GM19324 (cell line): ENCODE measurements around the gene GOLGA8R.
"Not testable (repeated sequence)": the region's sequence is repeated elsewhere in the genome, so short reads cannot be mapped to it uniquely, and the experiment has no call there.

Source experiments
- ATAC-seq: cut with Tn5 transposase; IDR thresholded peaks from one replicate; pipeline ENCODE4 v1.9.1; 2021; ENCODE audit warnings: mild to moderate bottlenecking, moderate library complexity; ENCODE audit not compliant: unreplicated experiment, low FRiP score

Gene GOLGA8R, protein sequence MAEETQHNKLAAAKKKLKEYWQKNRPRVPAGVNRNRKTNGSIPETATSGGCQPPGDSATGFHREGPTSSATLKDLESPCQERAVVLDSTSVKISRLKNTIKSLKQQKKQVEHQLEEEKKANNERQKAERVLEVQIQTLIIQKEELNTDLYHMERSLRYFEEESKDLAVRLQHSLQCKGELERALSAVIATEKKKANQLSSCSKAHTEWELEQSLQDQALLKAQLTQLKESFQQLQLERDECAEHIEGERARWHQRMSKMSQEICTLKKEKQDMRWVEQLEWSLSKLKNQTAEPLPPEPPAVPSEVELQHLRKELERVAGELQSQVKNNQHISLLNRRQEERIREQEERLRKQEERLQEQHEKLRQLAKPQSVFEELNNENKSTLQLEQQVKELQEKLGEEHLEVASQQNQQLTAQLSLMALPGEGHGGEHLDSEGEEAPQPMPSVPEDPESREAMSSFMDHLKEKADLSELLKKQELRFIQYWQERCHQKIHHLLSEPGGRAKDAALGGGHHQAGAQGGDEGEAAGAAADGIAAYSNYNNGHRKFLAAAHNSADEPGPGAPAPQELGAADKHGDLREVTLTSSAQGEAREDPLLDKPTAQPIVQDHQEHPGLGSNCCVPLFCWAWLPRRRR

DNA sequence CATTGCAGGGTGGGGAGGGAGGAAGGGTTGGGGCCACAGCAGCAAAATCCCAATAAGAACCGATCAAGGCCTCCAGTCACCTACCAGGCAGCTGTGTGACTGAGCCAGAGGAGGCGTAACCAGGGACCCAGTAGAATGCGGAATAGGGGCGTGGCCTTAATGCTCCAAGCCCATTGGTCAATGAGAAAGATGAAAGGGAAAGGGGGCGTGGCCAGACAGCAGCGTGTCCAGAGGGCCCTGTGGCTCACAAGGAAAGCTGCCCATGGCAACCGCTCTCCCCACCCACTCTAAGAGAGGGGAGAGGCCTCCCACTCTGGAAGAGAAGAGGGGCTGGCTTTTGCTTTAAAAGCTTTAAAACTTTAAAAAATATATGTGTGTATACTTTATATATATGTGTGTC, at the start of gene GOLGA8R:
Gene GOLGA8R (minus strand): TSS at position 101 of the 400 bp plus-strand sequence. CDS start 98 bp downstream, at position 3.
- ATAC-seq, result not testable (repeated sequence)

- ATAC-seq, result not testable (repeated sequence)
Observed at GRCh38 chr15:30463849-30464248, 49.8 kb upstream of the GOLGA8R start.

DNA sequence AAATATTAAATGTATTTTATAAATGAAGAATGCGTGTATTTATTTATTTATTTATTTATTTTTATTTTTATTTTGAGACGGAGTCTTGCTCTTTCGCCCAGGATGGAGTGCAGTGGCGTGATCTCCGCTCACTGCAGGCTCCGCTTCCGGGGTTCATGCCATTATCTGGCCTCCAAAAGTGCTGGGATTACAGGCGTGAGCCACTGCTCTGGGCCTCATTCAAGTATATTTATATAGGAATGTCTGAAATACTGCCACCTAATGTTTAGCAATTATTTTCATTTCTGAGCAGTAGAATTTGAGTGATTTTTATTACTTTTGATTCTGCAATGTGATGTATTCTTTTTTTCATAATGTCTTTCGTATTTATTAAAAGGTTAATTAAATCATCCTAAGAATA, 48.1 kb upstream of the GOLGA8R start:
- ATAC-seq, result not testable (repeated sequence)

DNA sequence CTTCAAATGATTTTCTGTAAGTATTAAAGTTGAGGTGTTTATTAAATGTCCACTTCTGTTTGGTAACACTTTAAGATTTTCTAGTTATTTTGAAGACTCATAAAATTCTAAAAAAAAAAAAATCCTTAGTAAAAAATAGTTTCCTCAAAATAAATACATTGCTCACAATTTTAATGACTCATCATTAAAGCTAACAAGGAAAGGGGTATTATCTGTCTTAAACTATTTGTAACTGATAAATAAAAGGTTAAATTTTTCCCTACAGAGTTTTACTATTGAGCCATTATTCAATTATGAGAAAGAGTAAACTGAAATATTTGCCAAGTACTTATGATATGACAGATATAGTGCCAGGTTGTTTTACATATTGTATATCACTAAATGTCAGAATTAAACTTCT, 38.6 kb upstream of the GOLGA8R start:
- ATAC-seq, result not testable (repeated sequence)

GRCh38 chr15:30438348-30438747, 24.3 kb upstream of the GOLGA8R start:
- ATAC-seq, result not testable (repeated sequence)

GRCh38 chr15:30435878-30436277, 21.8 kb upstream of the GOLGA8R start:
- not testable (repeated sequence) for ATAC-seq

DNA sequence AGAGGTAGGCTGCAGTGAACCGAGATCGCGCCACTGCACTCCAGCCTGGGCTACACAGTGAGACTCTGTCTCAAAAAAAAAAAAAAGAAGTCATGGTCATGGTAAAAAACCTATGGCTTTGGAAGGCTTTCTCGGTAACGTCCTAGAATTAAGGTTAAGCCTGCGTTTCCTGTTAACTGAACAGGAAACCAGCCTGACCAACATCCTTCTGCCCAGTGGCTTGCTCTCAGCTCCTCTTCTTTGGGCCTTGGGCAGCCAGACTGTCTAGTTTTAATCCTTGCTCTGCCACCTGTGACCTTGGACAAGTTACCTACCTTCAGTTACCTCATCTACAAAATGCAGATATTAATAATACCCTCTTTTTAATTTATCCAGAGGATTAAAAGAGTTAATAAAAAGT, 6.7 kb upstream of the GOLGA8R start:
- ATAC-seq, result not testable (repeated sequence)

- not testable (repeated sequence) for ATAC-seq
Observed at GRCh38 chr15:30407636-30408035, 6.4 kb downstream of the GOLGA8R start.

DNA sequence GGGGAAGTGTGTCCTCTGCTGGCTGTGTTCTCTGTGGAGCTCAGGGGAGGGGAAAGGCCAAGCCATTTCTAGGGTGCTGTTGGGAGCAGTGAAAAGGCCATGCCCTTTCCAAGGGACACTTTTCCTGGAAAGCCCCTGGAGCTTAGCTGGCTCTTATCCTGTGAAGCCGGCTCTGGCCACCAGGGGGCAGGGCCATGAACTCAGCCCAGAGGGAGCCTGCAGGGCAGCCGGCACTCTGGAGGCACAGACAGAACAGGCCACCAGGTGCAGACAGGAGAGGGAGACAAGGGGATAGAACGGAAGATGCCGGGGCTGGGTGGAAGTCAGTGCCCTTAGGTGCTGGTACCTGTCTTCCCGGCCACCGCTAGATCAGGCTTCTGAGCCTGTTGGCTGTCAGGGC, 15.1 kb downstream of the GOLGA8R start:
- not testable (repeated sequence) for ATAC-seq

GRCh38 chr15:30393664-30393991, 20.4 kb downstream of the GOLGA8R start:
- ATAC-seq, result not testable (repeated sequence)

DNA sequence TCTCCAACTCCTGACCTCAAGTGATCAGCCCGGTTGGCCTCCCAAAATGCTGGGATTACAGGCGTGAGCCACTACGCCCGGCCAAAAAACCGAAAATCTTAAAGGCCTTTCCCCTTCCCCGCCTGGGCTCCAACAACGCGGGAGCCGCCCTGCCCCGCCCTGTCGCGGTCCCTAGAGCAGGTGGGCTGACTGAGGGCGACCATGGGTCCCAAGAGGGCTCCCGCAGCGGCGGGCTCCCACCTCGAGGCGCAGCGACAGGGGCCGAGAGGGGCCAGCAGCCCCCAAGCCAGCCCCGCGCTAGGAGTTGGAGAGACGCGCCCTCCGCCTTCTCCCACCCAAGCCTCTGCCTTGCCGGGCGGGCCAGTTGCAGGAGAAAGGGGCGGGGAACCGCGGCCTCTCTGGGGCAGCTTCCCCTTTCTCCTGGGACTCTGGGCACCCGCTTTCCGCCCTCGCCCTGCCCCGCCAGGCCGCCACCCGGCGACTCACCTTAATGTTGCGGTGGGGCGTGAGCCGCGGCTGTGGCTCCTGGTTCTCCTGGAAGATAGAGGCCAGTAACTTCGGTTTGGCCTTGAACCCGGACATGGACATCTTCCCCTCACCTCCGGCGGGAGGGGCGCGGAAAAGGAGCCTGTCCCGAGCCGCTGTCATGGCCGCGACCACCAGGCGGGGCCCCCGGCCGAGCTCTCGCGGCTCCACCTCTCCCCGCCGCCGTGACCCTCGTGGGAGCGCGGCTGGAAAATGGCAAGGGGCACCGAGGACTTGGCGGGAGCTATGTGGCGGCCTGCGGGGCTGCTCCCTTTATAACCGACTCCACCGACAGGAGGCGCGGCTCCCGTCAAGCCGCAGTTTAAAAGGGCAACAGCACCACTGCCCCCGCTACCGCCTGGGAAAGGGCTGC, 21.0 kb downstream of the GOLGA8R start, which contains the start of gene CHRFAM7A:
Gene CHRFAM7A (minus strand): TSS at position 775 of the 898 bp plus-strand sequence. CDS start 10,189 bp downstream, outside the sequence.
- ATAC-seq, result not testable (repeated sequence)

DNA sequence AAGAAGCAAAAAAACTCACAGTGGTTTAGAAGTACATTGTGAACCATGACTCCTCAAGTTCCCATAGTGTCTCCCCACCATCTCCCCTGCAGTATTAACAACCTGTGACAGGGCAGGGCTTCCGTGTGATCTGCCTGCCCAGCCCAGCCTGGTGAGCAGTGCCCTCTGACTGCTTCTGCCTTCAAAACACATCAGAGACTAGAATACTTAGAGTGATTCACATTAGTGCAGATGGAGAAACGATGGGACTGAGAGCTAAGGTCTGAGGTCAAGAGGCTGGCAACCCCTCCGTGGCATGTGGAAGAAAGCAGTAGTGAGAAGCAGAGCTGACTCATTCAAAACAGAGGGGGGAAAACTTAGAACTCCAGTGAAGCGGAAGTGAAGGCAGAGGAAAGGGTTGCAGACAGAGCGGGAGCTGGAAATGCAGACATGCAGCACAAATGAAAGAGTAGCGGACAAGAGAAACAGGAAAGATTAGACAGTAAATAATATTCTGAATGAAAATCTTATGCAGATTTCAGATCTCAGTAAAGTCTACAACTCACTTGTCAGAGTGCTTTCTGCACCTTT, 27.7 kb downstream of the GOLGA8R start:
- not testable (repeated sequence) for ATAC-seq

- not testable (repeated sequence) for ATAC-seq
Observed at GRCh38 chr15:30377082-30377413, 37.0 kb downstream of the GOLGA8R start.

- ATAC-seq, result not testable (repeated sequence)
Observed at GRCh38 chr15:30376375-30377081, 37.5 kb downstream of the GOLGA8R start.

DNA sequence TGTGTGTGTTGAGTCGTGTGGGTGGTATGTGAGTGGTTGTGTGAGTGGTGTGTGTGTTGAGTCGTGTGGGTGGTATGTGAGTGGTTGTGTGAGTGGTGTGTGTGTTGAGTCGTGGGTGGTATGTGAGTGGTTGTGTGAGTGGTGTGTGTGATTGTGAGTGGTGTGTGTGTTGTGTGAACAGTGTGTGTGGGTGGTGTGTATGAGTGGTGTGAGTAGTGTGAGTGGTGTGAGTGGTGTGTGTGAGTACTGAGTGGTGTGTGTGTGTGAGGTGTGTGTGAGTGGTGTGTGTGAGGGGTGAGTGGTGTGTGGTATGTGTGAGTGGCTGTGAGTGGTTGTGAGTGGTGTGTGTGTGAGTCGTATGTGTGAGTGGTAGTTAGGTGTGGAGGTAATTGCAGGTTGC, 38.2 kb downstream of the GOLGA8R start:
- not testable (repeated sequence) for ATAC-seq

GRCh38 chr15:30374862-30375261, 39.2 kb downstream of the GOLGA8R start:
- ATAC-seq, result not testable (repeated sequence)

DNA sequence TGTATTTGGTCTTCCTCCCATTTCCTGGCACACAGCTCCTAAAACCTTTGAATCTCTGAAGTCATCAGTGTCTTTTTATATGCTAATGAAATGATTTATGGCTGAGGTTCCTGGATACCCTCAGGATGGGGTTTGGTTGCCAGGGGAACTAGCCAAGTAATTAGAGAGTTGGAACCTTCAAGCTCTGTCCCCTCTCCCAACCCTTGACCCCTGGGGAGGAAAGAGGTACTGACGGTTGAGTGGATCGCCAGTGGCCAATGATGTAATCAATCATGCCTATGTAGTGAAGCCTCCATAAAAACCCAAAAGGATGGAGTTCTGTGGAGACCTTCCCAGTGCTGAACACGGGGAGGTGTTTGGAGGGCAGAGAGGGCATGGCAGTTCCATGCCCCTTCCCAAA, 45.8 kb downstream of the GOLGA8R start:
- ATAC-seq, result not testable (repeated sequence)

DNA sequence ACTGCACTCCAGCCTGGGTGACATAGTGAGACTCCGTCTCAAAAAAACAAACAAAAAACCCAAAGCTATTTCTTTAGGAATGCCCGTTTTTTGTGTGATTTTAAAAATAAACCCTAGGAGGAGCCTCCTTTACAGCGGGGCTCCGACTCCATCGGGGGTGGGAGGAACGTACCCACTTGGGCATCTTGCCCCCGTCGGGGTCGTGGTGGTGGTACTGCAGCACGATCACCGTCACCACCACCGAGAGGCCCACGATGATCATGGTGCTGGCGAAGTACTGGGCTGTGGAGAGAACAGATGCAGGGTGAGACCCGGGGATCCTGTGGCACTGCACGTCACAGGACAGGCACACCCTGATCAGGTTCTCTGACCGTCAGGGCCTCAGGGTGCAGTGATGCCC, 46.8 kb downstream of the GOLGA8R start:
- ATAC-seq, result not testable (repeated sequence)

DNA sequence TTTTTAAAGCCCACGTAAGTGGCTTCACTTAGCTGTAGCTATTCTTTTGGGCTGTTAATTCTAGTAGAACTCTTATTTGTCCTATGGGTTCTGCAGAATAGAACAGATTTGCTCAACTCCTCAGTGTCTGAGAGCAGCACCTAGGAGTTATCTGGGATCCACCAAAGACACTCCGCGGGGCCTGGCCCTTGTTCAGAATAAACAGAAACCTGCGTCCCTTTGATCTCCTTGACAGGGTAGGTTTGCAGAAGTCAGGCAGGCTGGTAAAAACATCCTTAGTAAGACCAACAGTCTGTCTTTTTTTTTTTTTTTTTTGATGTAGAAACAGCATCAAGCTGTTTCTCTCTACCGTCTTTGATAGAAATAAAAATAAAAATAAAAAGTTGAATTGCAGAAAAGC, 52.7 kb downstream of the GOLGA8R start:
- not testable (repeated sequence) for ATAC-seq

DNA sequence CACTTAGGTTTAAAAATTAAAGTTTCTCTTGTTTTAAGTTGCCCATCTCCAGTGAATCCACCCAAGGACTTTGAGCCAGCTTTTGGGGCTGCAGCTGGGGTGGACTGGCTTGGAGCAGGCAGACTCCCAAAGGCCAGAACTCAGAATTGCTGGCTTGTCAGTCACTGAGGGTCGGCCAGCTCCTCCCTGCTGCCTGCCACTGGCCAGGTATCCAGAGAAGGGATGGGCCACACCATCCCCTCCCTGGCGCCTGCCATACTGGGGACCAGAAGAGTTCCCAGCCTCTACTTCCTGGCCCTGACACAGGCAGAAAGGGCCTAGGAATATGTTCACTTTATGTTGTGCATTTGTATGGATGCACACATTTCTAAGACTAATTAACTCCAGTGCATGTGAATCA, 53.1 kb downstream of the GOLGA8R start:
- ATAC-seq, result not testable (repeated sequence)
